ENCODE measurements around the gene CDKAL1. TPM values are rescaled to one million over a fixed set of nuclear protein-coding genes. Genes with fewer than 3 reads are reported as not detected.

CDKAL1 gene
- total and polyA plus RNA-seq, 10 of the 15 experiments (the other 5 are each of a cell fraction or from before 2014, with no cell fraction given), result 10.7 to 26.9 (median 17.3) TPM

DNA sequence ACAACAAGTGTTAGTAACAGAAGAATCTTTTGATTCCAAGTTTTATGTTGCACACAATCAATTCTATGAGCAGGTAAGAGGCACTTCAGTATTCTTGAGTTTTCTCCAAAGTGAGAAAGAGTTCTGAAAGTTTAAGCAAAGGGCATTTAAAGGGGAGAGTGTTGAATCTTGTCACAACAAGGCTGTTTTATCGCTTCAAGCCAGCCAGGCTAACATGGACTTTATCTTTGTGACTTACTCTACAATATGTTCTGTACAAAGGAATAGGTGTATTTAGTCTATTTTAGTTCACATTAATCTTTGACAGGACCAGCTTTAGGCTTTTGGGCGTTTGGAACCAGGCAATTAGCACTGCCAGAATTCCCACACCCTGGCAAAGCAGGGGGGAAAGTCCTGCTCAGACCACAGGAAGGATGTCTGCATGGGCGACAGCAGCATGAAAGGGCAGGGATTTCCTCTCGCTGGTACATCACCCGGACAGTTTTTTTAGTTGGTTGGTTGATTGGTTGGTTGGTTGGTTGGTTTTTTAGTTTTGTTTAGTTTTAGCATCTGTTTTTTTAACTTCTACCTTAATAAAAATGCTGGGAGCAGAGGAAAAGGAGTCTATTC is 663.9 kb downstream of the CDKAL1 start (continued):
- TF ChIP-seq, protein P1, sequence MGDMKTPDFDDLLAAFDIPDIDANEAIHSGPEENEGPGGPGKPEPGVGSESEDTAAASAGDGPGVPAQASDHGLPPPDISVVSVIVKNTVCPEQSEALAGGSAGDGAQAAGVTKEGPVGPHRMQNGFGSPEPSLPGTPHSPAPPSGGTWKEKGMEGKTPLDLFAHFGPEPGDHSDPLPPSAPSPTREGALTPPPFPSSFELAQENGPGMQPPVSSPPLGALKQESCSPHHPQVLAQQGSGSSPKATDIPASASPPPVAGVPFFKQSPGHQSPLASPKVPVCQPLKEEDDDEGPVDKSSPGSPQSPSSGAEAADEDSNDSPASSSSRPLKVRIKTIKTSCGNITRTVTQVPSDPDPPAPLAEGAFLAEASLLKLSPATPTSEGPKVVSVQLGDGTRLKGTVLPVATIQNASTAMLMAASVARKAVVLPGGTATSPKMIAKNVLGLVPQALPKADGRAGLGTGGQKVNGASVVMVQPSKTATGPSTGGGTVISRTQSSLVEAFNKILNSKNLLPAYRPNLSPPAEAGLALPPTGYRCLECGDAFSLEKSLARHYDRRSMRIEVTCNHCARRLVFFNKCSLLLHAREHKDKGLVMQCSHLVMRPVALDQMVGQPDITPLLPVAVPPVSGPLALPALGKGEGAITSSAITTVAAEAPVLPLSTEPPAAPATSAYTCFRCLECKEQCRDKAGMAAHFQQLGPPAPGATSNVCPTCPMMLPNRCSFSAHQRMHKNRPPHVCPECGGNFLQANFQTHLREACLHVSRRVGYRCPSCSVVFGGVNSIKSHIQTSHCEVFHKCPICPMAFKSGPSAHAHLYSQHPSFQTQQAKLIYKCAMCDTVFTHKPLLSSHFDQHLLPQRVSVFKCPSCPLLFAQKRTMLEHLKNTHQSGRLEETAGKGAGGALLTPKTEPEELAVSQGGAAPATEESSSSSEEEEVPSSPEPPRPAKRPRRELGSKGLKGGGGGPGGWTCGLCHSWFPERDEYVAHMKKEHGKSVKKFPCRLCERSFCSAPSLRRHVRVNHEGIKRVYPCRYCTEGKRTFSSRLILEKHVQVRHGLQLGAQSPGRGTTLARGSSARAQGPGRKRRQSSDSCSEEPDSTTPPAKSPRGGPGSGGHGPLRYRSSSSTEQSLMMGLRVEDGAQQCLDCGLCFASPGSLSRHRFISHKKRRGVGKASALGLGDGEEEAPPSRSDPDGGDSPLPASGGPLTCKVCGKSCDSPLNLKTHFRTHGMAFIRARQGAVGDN (IDR thresholded peaks at IDR 0.05), result no peak
- TF ChIP-seq NFXL1 (IDR thresholded peaks at IDR 0.05; ENCODE audit: borderline replicate concordance) (no peak), HDAC2 (IDR thresholded peaks at IDR 0.05) (no peak), ZSCAN29 (IDR thresholded peaks at IDR 0.05) (no peak), JUND (IDR thresholded peaks at IDR 0.05; ENCODE audit: low read depth, low read length) (no peak), SMARCA5 (IDR thresholded peaks at IDR 0.05) (no peak), MEF2B (IDR thresholded peaks at IDR 0.05; ENCODE audit: partially characterized antibody, poor library complexity, severe bottlenecking) (no peak), RFX5 (IDR thresholded peaks at IDR 0.05; ENCODE audit: low read depth, low read length) (no peak), NFYB (IDR thresholded peaks at IDR 0.05; ENCODE audit: insufficient read depth, low read depth, low read length) (no peak), RBBP5 (conservative IDR thresholded peaks at IDR 0.05) (no peak), FOXM1 (IDR thresholded peaks at IDR 0.05; ENCODE audit: low read depth, low read length) (peak; percentile 43; the same call in 1 of the 2 replicates), ZBED1 (IDR thresholded peaks at IDR 0.05; ENCODE audit: borderline replicate concordance) (peak; percentile 26; the same call in 1 of the 2 replicates)
